HepG2 (cell line): ENCODE data around the gene DRC7. TPM values are rescaled to one million over a fixed set of nuclear protein-coding genes. Genes with fewer than 3 reads are reported as not detected.

Experiments
- ATAC-seq: fragments of 200-7000 bp; cut with Tn5 transposase; 3 replicates; pipeline ENCODE4 v1.9.1; 2020; ENCODE audit warnings: mild to moderate bottlenecking, moderate library complexity
- BruUV-seq: library from RNA; stranded (reverse); fragments of 400-500 nt; replicated peaks from 2 replicates; lab custom pipeline; 2021; lab: Mats Ljungman, UMichigan
- CTCF ChIA-PET: fragments of 300-600 bp; formaldehyde crosslinking; extraction: SDS; loops from one replicate; lab custom pipeline; 2021; ENCODE audit warnings: low total read pairs, inconsistent platforms, low intra/inter-chr PET ratio; lab: Yijun Ruan, JAX
- POLR2A ChIA-PET: fragments of 350-600 bp; sonication (Branson Sonifier 250); formaldehyde crosslinking; loops from one replicate; lab custom pipeline; 2020; ENCODE audit warnings: antibody characterized with exemption, inconsistent platforms; lab: Yijun Ruan, JAX
- DNase-seq: peaks from one replicate; pipeline ENCODE4 v3.0.0-alpha.2; 2015; ENCODE audit warnings: low spot score
- FAIRE-seq: peaks from 3 replicates; lab custom pipeline; 2011; peaks lifted over from hg19 to GRCh38; lab: Jason Lieb, UNC
- H2AFZ ChIP-seq: one replicate; pipeline ENCODE4 v1.6.1; 2011; ENCODE audit warnings: low read length, inconsistent platforms
- H3K27ac ChIP-seq: fragments of 300-600 bp; 3 replicates; pipeline ENCODE4 v1.8.0; 2011; ENCODE audit warnings: mixed run types, mild to moderate bottlenecking, mixed read lengths, low read length, inconsistent platforms; ENCODE audit not compliant: insufficient read depth; ENCODE audit errors: extremely low read length
- H3K27me3 ChIP-seq, 2 experiments: fragments of 200-600 bp in 1 of 2; 2 replicates in 1 of 2; 3 replicates in 1 of 2; pipeline versions ENCODE4 v1.6.0 to v1.8.0; 2011; ENCODE audit warnings: low read length in 2 of 2, mild to moderate bottlenecking in 2 of 2, moderate library complexity in 2 of 2, inconsistent platforms in 1 of 2; ENCODE audit not compliant: insufficient read depth in 2 of 2, control insufficient read depth in 1 of 2
- H3K36me3 ChIP-seq, 2 experiments: fragments of 200-600 bp in 1 of 2; replicated peaks in 1 of 2; 2 replicates in 1 of 2; 3 replicates in 1 of 2; pipeline versions ENCODE4 v1.5.1 to v1.8.0; 2011; ENCODE audit warnings: low read length in 2 of 2, inconsistent platforms in 1 of 2; ENCODE audit not compliant: insufficient read depth in 2 of 2, control insufficient read depth in 1 of 2
- H3K4me1 ChIP-seq: 2 replicates; pipeline ENCODE4 v1.5.1; 2012; ENCODE audit warnings: low read length, inconsistent platforms; ENCODE audit not compliant: insufficient read depth
- H3K4me2 ChIP-seq: 2 replicates; pipeline ENCODE4 v1.6.0; 2011; ENCODE audit warnings: low read depth, low read length, inconsistent platforms
- H3K4me3 ChIP-seq, 3 experiments: fragments of 200-600 bp in 1 of 3; sonication (generic), shearing (Covaris generic) in 1 of 3; replicated peaks in 1 of 3; 2 replicates each; pipeline ENCODE4 v1.5.1; 2011 to 2016; ENCODE audit warnings: low read length in 3 of 3, inconsistent platforms in 2 of 3, low read depth in 2 of 3, mild to moderate bottlenecking in 2 of 3, control low read depth in 1 of 3, mixed read lengths in 1 of 3; ENCODE audit not compliant: insufficient read depth in 1 of 3
- H3K79me2 ChIP-seq: one replicate; pipeline ENCODE4 v1.6.1; 2011; ENCODE audit warnings: low read length, inconsistent platforms; ENCODE audit not compliant: insufficient read depth
- H3K9ac ChIP-seq: 2 replicates; pipeline ENCODE4 v1.6.0; 2011; ENCODE audit warnings: mild to moderate bottlenecking, low read depth, low read length, inconsistent platforms; ENCODE audit not compliant: insufficient read depth
- H3K9me3 ChIP-seq: 2 replicates; pipeline ENCODE4 v1.5.1; 2012; ENCODE audit warnings: mild to moderate bottlenecking, low read length
- H4K20me1 ChIP-seq: 2 replicates; pipeline ENCODE4 v1.6.0; 2011; ENCODE audit warnings: inconsistent platforms, mild to moderate bottlenecking, low read length, moderate library complexity; ENCODE audit not compliant: insufficient read depth
- AHR ChIP-seq: IDR thresholded peaks from 2 replicates; pipeline ENCODE4 v1.6.1; 2018; ENCODE audit warnings: missing genetic modification reagents, missing compliant biosample characterization
- EEA1 ChIP-seq: sonication (generic); formaldehyde crosslinking; IDR thresholded peaks from 2 replicates; pipeline ENCODE4 v1.5.1; 2020; ENCODE audit warnings: mild to moderate bottlenecking, missing genetic modification reagents, borderline replicate concordance
- GLI4 ChIP-seq: sonication (generic); formaldehyde crosslinking; IDR thresholded peaks from 2 replicates; pipeline ENCODE4 v1.5.1; 2020; ENCODE audit warnings: missing genetic modification reagents, mild to moderate bottlenecking, moderate library complexity, borderline replicate concordance
- KLF15 ChIP-seq: sonication (generic); formaldehyde crosslinking; IDR thresholded peaks from 2 replicates; pipeline ENCODE4 v1.8.1; 2023; ENCODE audit warnings: borderline replicate concordance, mild to moderate bottlenecking, inconsistent platforms, missing genetic modification reagents, mixed read lengths
- MAX ChIP-seq: IDR thresholded peaks from 2 replicates; pipeline ENCODE4 v1.6.1; 2012; ENCODE audit warnings: inconsistent platforms
- MXI1 ChIP-seq: IDR thresholded peaks from 3 replicates; pipeline ENCODE4 v1.6.1; 2012; ENCODE audit warnings: low read depth, low read length, inconsistent platforms, borderline replicate concordance
- NCOA5 ChIP-seq: sonication (generic); formaldehyde crosslinking; IDR thresholded peaks from 2 replicates; pipeline ENCODE4 v1.4.0; 2020; ENCODE audit warnings: missing genetic modification reagents
- NR2F2 ChIP-seq: IDR thresholded peaks from 2 replicates; pipeline ENCODE4 v1.6.1; 2012; ENCODE audit warnings: low read depth, inconsistent platforms, borderline replicate concordance
- RFX1 ChIP-seq: fragments of 450-650 bp; IDR thresholded peaks from 2 replicates; pipeline ENCODE4 v1.6.1; 2017
- RFXANK ChIP-seq: IDR thresholded peaks from 2 replicates; pipeline ENCODE4 v1.6.1; 2016
- SMARCE1 ChIP-seq: fragments of 450-650 bp; IDR thresholded peaks from 2 replicates; pipeline ENCODE4 v1.6.1; 2017; ENCODE audit warnings: borderline replicate concordance
- SNAI1 ChIP-seq: sonication (generic); formaldehyde crosslinking; IDR thresholded peaks from 2 replicates; pipeline ENCODE4 v1.5.0; 2020; ENCODE audit warnings: mild to moderate bottlenecking, missing genetic modification reagents, borderline replicate concordance
- YEATS2 ChIP-seq: sonication (generic); formaldehyde crosslinking; IDR thresholded peaks from 2 replicates; pipeline ENCODE4 v1.4.0; 2020; ENCODE audit warnings: missing genetic modification reagents, borderline replicate concordance
- YEATS4 ChIP-seq: sonication (generic); formaldehyde crosslinking; IDR thresholded peaks from 2 replicates; pipeline ENCODE4 v1.4.0; 2020; ENCODE audit warnings: missing genetic modification reagents, borderline replicate concordance
- ZBTB43 ChIP-seq: sonication (generic); formaldehyde crosslinking; conservative IDR thresholded peaks from 2 replicates; pipeline ENCODE4 v1.4.0; 2020; ENCODE audit warnings: missing genetic modification reagents
- ZFP37 ChIP-seq: sonication (generic); formaldehyde crosslinking; IDR thresholded peaks from 2 replicates; pipeline ENCODE4 v1.4.0; 2020; ENCODE audit warnings: missing genetic modification reagents, borderline replicate concordance
- ZKSCAN8 ChIP-seq: IDR thresholded peaks from 2 replicates; pipeline ENCODE4 v1.6.1; 2016; ENCODE audit warnings: borderline replicate concordance, missing genetic modification reagents, missing compliant biosample characterization
- ZMAT5 ChIP-seq: sonication (generic); formaldehyde crosslinking; IDR thresholded peaks from 2 replicates; pipeline ENCODE4 v1.5.0; 2020; ENCODE audit warnings: mild to moderate bottlenecking, low read depth, missing genetic modification reagents, borderline replicate concordance
- ZNF562 ChIP-seq: sonication (generic); formaldehyde crosslinking; IDR thresholded peaks from 2 replicates; pipeline ENCODE4 v1.8.0; 2022; ENCODE audit warnings: missing genetic modification reagents, borderline replicate concordance
- WGBS: methylation state at CpG from one replicate; pipeline ENCODE4 v1.1.6; 2017; ENCODE audit warnings: low lambda C conversion rate; 5-methylcytosine and 5-hydroxymethylcytosine counted together
- in situ Hi-C: cut with HindIII; loops from 2 replicates; pipeline ENCODE4 v1.10.0; 2017; ENCODE audit warnings: low pct_unique_long_range_greater_than_20kb; ENCODE audit not compliant: extremely low pct_ligation_motif_present
- intact Hi-C: fragments of 100-400 bp; cut with micrococcal nuclease; formaldehyde crosslinking; loops from one replicate; pipeline ENCODE4 v1.10.0; 2022; ENCODE audit not compliant: unreplicated experiment
- polyA plus RNA-seq, 8 experiments: library from polyadenylated mRNA; depleted of rRNA in 3 of 8; stranded (reverse) in 7 of 8; unstranded in 1 of 8; fragments of >200 nt; fragmentation: Illumina TruSeq in 4 of 8; extraction: Trizol in 4 of 8; gene quantifications; 2 replicates each; pipeline versions ENCODE4 v1.2.1 to v1.2.3, GENCODE V29; 2011 to 2016; ENCODE audit warnings: low read depth in 4 of 8, missing spikeins in 1 of 8, mixed read lengths in 1 of 8; ENCODE audit not compliant: insufficient read depth in 1 of 8
- total RNA-seq, 5 experiments: library from RNA; depleted of rRNA; stranded (reverse); fragments of >200 nt; fragmentation: Illumina TruSeq; extraction: Trizol; gene quantifications; 2 replicates each; pipeline ENCODE4 v1.2.3, GENCODE V29; 2016; ENCODE audit warnings: low read depth in 1 of 5

The DRC7 gene
- total and polyA plus RNA-seq, 2 of the 13 experiments (the other 11 are each of a cell fraction or from before 2014, with no cell fraction given): 2.7 to 3.4 TPM

- Histone ChIP-seq H3K9me3 (no peaks in the 10 kb centered on the region), H4K20me1 (no peaks in the 10 kb centered on the region), H3K27me3 (no peaks in the 10 kb centered on the region), H3K4me3 (no peak overlapping the region), H2AFZ (no peak overlapping the region), H3K27ac (no peak overlapping the region), H3K4me1 (peaks cover 65% of the 10 kb centered on the region), H3K79me2 (no peaks in the 10 kb centered on the region), H3K36me3 (no peaks in the 10 kb centered on the region), H3K9ac (no peak overlapping the region), H3K4me2 (no peak overlapping the region)
- no peak for TF ChIP-seq MAX
- no peak for TF ChIP-seq ZNF562 (CRISPR knock-in tag)
- TF ChIP-seq NCOA5 (CRISPR knock-in tag): no peak
- no peak for TF ChIP-seq SMARCE1
- POLR2A ChIA-PET: no interaction called here
- intact Hi-C loops (no loop called here), in situ Hi-C loops (no loop called here)
- ATAC-seq: no peak
- 86% methylated on average over 11 of the region's 11 CpGs for WGBS
- no peak for FAIRE-seq
- CTCF ChIA-PET: no interaction called here
- no TSS peak for BruUV-seq
- DNase-seq: no peak
These were observed 12.7 kb downstream of the DRC7 start for GRCh38 chr16:57707331-57707730.

- POLR2A ChIA-PET: no interaction called here
- TF ChIP-seq EEA1 (CRISPR knock-in tag): no peak
- no peak for TF ChIP-seq MXI1
- no peak for TF ChIP-seq RFX1
- TF ChIP-seq ZBTB43 (CRISPR knock-in tag): no peak
- TF ChIP-seq ZFP37 (CRISPR knock-in tag): no peak
- no peak for TF ChIP-seq KLF15 (CRISPR knock-in tag)
- TF ChIP-seq NR2F2: no peak
- no peak for TF ChIP-seq ZMAT5
- TF ChIP-seq RFXANK (CRISPR knock-in tag): no peak
- no peak for TF ChIP-seq YEATS2 (CRISPR knock-in tag)
- TF ChIP-seq YEATS4: no peak
- no peak for TF ChIP-seq SNAI1
- TF ChIP-seq ZKSCAN8 (CRISPR knock-in tag): no peak
- no peak for TF ChIP-seq GLI4 (CRISPR knock-in tag)
- TF ChIP-seq AHR: no peak
These were observed 13.6 kb downstream of the DRC7 start for GRCh38 chr16:57708168-57708567.

More at GRCh38 chr16:57708168-57708567, 13.6 kb downstream of the DRC7 start:
- ATAC-seq: no peak
- WGBS: 96% methylated on average over 3 of the region's 3 CpGs
- Histone ChIP-seq H4K20me1 (no peaks in the 10 kb centered on the region), H3K9me3 (no peaks in the 10 kb centered on the region), H3K4me3 (no peak overlapping the region), H3K4me1 (peaks cover 57% of the 10 kb centered on the region), H3K27me3 (no peaks in the 10 kb centered on the region), H3K9ac (no peak overlapping the region), H3K79me2 (no peaks in the 10 kb centered on the region), H2AFZ (no peak overlapping the region), H3K36me3 (no peaks in the 10 kb centered on the region), H3K27ac (no peak overlapping the region), H3K4me2 (no peak overlapping the region)
- intact Hi-C loops (no loop called here), in situ Hi-C loops (no loop called here)
- no TSS peak for BruUV-seq
- CTCF ChIA-PET: interaction anchor here (1.9 kb wide), 1 partner anchor 59 kb away, joined by 5 read pairs; no protein-coding TSS in a partner anchor
- no peak for DNase-seq
- FAIRE-seq: no peak
